ENCODE measurements around the gene IGFL3.

IGFL3 gene

DNA sequence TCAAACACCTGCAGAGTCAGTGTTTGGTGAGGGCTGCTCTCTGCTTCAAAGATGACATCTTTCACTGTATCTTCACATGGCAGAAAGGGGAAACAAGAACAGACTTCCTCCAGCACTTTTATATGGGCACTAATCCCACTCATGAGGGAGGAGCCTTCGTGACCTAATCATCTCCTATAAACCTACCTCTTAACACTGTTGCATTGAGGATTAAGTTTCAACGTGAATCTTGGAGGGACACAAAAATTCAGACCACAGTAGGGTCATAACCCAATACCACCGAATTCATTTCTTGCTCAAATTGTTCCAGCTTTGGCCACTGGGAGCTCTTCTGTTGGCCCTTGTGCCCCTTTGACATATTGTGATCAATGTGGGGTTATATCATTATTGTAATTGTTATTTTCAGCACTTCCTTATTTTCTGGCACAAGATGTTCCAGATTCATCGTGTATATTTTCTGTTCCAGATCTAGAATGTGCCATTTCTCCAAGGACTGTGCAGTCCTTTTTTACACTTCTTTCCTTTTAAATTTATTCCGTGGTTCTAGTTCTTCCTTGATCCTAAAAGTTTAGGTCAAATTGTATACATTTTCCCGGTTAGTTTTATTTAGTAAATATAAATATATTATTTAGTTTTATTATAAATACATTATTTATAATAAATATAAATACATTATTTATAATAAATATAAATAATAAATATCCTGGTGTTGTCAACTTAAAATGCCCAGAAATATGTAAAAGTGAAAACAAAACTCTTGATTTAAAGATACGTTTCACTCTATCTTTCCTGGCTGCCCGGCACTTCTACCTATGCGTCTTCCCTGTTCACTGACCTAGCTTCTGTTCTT lies 48.2 kb downstream of the IGFL3 start:
- DNase-seq (ENCODE audit: low spot score) = no peak
- in situ Hi-C loops (cut with MboI; ENCODE audit: low sequenced_read_pairs, unreplicated experiment) = no loop called here

DNA sequence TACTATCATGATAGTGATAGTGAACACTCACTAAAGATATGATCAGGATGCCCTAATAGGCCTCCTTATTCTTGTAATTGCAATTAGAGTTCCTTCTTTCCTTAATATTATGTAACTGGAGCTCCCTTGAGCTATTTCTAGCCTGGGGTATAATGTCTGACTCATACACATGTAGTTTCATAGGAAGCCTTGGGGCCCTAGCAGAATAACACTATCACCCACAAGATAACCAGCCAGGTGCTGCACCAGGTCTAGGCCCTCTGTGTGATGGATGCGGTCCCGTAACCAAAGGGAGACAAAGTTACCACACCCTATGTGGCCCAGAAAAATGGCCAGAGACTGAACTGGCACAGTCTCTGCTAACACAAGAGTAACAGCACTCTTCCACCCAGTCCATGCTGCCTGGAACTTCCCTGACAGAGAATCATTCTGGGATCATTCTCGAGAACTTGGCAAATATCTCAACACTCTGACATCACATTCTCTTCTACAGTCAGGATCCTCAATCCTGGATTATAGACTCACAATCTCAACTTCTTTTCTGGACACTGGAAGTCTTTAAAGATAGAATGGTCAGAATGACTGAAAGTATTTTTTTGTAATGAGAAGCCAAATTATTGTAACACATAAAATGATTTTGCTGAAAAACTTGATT lies 51.1 kb downstream of the IGFL3 start:
- in situ Hi-C loops (cut with MboI; ENCODE audit: low sequenced_read_pairs, unreplicated experiment) = no loop called here
- TF ChIP-seq, protein P1, sequence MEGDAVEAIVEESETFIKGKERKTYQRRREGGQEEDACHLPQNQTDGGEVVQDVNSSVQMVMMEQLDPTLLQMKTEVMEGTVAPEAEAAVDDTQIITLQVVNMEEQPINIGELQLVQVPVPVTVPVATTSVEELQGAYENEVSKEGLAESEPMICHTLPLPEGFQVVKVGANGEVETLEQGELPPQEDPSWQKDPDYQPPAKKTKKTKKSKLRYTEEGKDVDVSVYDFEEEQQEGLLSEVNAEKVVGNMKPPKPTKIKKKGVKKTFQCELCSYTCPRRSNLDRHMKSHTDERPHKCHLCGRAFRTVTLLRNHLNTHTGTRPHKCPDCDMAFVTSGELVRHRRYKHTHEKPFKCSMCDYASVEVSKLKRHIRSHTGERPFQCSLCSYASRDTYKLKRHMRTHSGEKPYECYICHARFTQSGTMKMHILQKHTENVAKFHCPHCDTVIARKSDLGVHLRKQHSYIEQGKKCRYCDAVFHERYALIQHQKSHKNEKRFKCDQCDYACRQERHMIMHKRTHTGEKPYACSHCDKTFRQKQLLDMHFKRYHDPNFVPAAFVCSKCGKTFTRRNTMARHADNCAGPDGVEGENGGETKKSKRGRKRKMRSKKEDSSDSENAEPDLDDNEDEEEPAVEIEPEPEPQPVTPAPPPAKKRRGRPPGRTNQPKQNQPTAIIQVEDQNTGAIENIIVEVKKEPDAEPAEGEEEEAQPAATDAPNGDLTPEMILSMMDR (IDR thresholded peaks at IDR 0.05; ENCODE audit: borderline replicate concordance, control extremely low read depth, extremely low read depth, insufficient read depth, missing control alignments) = no peak
- DNase-seq (ENCODE audit: low spot score) = no peak

More for the DNA sequence above, 48.2 kb downstream of the IGFL3 start:
- TF ChIP-seq, protein P1 (IDR thresholded peaks at IDR 0.05; ENCODE audit: borderline replicate concordance, control extremely low read depth, extremely low read depth, insufficient read depth, missing control alignments) = no peak
